Measurements from ENCODE around the gene DNAJB1. TPM values are rescaled to one million over a fixed set of nuclear protein-coding genes. Genes with fewer than 3 reads are reported as not detected.
A peak's percentile ranks its signal among the peaks of the same experiment; 100 is the strongest.

DNAJB1 gene
- total RNA-seq, 1 experiment from 2014 or later = 77.7 TPM

GRCh38 chr19:14544977-14545715, 26.9 kb upstream of the DNAJB1 start:
- H3K4me3 Mint-ChIP-seq = no peak overlapping the region
- no peaks in the 10 kb centered on the region; the same call in 1 of the 2 replicates for H3K79me2 ChIP-seq (ENCODE audit: insufficient read depth, low read length)

More at GRCh38 chr19:14544977-14545715, 26.9 kb upstream of the DNAJB1 start:
- no peaks in the 10 kb centered on the region for H3K27me3 ChIP-seq (ENCODE audit: insufficient read depth, low read length)
- Mint-ChIP-seq H3K27ac (peak overlapping the region; percentile 9 to 35 (median 33); a peak in 4 of 7 replicates), H3K9me3 (no peaks in the 10 kb centered on the region), H3K36me3 (ENCODE audit: insufficient read depth in 1 of 3, low read depth in 3 of 3) (peaks cover 2 to 15% (median 12%) of the 10 kb centered on the region in 3 experiments; a peak in 6 of 7 replicates), H3K4me1 (peaks cover 5 to 6% of the 10 kb centered on the region in 2 experiments; a peak in 2 of 4 replicates), H3K27me3 (ENCODE audit: low read depth) (no peaks in the 10 kb centered on the region)
- H2BK120ac ChIP-seq (ENCODE audit: low read depth, low read length, poor library complexity, severe bottlenecking) = no peak overlapping the region
- no peaks in the 10 kb centered on the region for H3K79me1 ChIP-seq (ENCODE audit: insufficient read depth, low read depth, low read length, poor library complexity, severe bottlenecking)
- no peak overlapping the region for H3K4me2 ChIP-seq (ENCODE audit: insufficient read depth, insufficient read length, low read length)
- no peak overlapping the region for H2BK5ac ChIP-seq (ENCODE audit: insufficient read length, low read length)
- H2AK5ac ChIP-seq (ENCODE audit: insufficient read length, low read length) = no peak overlapping the region
- no peak overlapping the region for H3K9ac ChIP-seq (ENCODE audit: extremely low read depth, insufficient read length, low read length)
- H3K18ac ChIP-seq (ENCODE audit: insufficient read length, low read depth, low read length) = no peak overlapping the region
- H3T11ph ChIP-seq (ENCODE audit: low read length) = no peak overlapping the region
- no peaks in the 10 kb centered on the region for H3K4me1 ChIP-seq (ENCODE audit: insufficient read depth, low read length)
- no peak overlapping the region for H3K14ac ChIP-seq (ENCODE audit: insufficient read depth, low read length)
- H2BK12ac ChIP-seq (ENCODE audit: insufficient read length, low read depth, low read length) = no peak overlapping the region
- TF ChIP-seq CTCF (conservative IDR thresholded peaks at IDR 0.05) = no peak
- no peak overlapping the region for H4K91ac ChIP-seq (ENCODE audit: insufficient read length, low read depth, low read length)
- no peak overlapping the region for H4K5ac ChIP-seq (ENCODE audit: insufficient read length, low read depth, low read length)
- H3K9me3 ChIP-seq (ENCODE audit: control insufficient read depth, low read depth, low read length) = no peaks in the 10 kb centered on the region
- H2BK15ac ChIP-seq (ENCODE audit: low read depth, low read length) = no peak overlapping the region
- H3K23ac ChIP-seq (ENCODE audit: insufficient read length, low read depth, low read length) = no peak overlapping the region
- H2BK20ac ChIP-seq (ENCODE audit: low read depth, low read length, poor library complexity, severe bottlenecking) = no peak overlapping the region
- H3K27ac ChIP-seq (ENCODE audit: insufficient read length, low read depth, low read length) = no peak overlapping the region
- no peak overlapping the region for H4K8ac ChIP-seq (replicated peaks; ENCODE audit: insufficient read length, low read depth, low read length)
- H2AFZ ChIP-seq (ENCODE audit: low read length) = no peak overlapping the region
- no peaks in the 10 kb centered on the region for H4K20me1 ChIP-seq (ENCODE audit: control insufficient read depth, insufficient read depth, insufficient read length)
- no peak overlapping the region for H3K4ac ChIP-seq (ENCODE audit: low read depth, low read length)
- no CpG with 5 or more reads among the region's 21 CpGs for WGBS (ENCODE audit: extremely low coverage, insufficient read length, low lambda C conversion rate)
- H3K56ac ChIP-seq (ENCODE audit: insufficient read length, low read depth, low read length) = no peak overlapping the region
- no peaks in the 10 kb centered on the region for H3K23me2 ChIP-seq (ENCODE audit: insufficient read length, low read depth, low read length, poor library complexity, severe bottlenecking)
- DNase-seq = no peak

Data from H9 (cell line).